Erythroblast (primary cell): Measurements from ENCODE around the gene SUSD6.
"Not testable (repeated sequence)": the region's sequence is repeated elsewhere in the genome, so short reads cannot be mapped to it uniquely, and the experiment has no call there.

ENCODE experiments used
- GATA1 ChIP-seq: IDR thresholded peaks from 2 replicates; pipeline ENCODE4 v1.6.1; 2011; ENCODE audit warnings: low read depth, mild to moderate bottlenecking, control low read depth, low read length, moderate library complexity
- POLR2A ChIP-seq: IDR thresholded peaks from 2 replicates; pipeline ENCODE4 v1.6.1; 2011; ENCODE audit warnings: mild to moderate bottlenecking, low read length

DNA sequence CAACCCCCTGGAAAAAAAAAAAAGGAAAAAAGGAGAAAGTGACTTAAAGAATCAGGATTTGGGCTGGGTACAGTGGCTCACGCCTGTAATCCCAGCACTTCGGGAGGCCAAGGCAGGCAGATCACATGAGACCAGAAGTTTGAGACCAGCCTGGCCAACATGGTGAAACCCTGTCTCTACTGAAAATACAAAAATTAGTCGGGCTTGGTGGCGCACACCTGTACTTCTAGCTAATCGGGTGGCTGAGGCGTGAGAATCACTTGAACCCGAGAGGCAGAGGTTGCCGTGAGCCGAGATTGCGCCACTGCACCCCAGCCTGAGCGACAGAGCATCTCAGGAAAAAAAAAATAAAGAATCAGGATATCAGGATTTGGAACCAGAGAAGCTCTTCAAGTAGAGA is 36.2 kb downstream of the SUSD6 start:
- not testable (repeated sequence) for TF ChIP-seq POLR2A, GATA1
